HepG2 (cell line): Measurements from ENCODE around the gene EAF1. TPM values are rescaled to one million over a fixed set of nuclear protein-coding genes. Genes with fewer than 3 reads are reported as not detected.

Source experiments
- ATAC-seq: fragments of 200-7000 bp; cut with Tn5 transposase; 3 replicates; pipeline ENCODE4 v1.9.1; 2020; ENCODE audit warnings: mild to moderate bottlenecking, moderate library complexity
- BruUV-seq: library from RNA; stranded (reverse); fragments of 400-500 nt; replicated peaks from 2 replicates; lab custom pipeline; 2021; lab: Mats Ljungman, UMichigan
- CTCF ChIA-PET: fragments of 300-600 bp; formaldehyde crosslinking; extraction: SDS; loops from one replicate; lab custom pipeline; 2021; ENCODE audit warnings: low total read pairs, inconsistent platforms, low intra/inter-chr PET ratio; lab: Yijun Ruan, JAX
- POLR2A ChIA-PET: fragments of 350-600 bp; sonication (Branson Sonifier 250); formaldehyde crosslinking; loops from one replicate; lab custom pipeline; 2020; ENCODE audit warnings: antibody characterized with exemption, inconsistent platforms; lab: Yijun Ruan, JAX
- DNase-seq: peaks from one replicate; pipeline ENCODE4 v3.0.0-alpha.2; 2015; ENCODE audit warnings: low spot score
- FAIRE-seq: peaks from 3 replicates; lab custom pipeline; 2011; peaks lifted over from hg19 to GRCh38; lab: Jason Lieb, UNC
- H2AFZ ChIP-seq: one replicate; pipeline ENCODE4 v1.6.1; 2011; ENCODE audit warnings: low read length, inconsistent platforms
- H3K27ac ChIP-seq: fragments of 300-600 bp; 3 replicates; pipeline ENCODE4 v1.8.0; 2011; ENCODE audit warnings: mixed run types, mild to moderate bottlenecking, mixed read lengths, low read length, inconsistent platforms; ENCODE audit not compliant: insufficient read depth; ENCODE audit errors: extremely low read length
- H3K27me3 ChIP-seq, 2 experiments: fragments of 200-600 bp in 1 of 2; 2 replicates in 1 of 2; 3 replicates in 1 of 2; pipeline versions ENCODE4 v1.6.0 to v1.8.0; 2011; ENCODE audit warnings: low read length in 2 of 2, mild to moderate bottlenecking in 2 of 2, moderate library complexity in 2 of 2, inconsistent platforms in 1 of 2; ENCODE audit not compliant: insufficient read depth in 2 of 2, control insufficient read depth in 1 of 2
- H3K36me3 ChIP-seq, 2 experiments: fragments of 200-600 bp in 1 of 2; replicated peaks in 1 of 2; 2 replicates in 1 of 2; 3 replicates in 1 of 2; pipeline versions ENCODE4 v1.5.1 to v1.8.0; 2011; ENCODE audit warnings: low read length in 2 of 2, inconsistent platforms in 1 of 2; ENCODE audit not compliant: insufficient read depth in 2 of 2, control insufficient read depth in 1 of 2
- H3K4me1 ChIP-seq: 2 replicates; pipeline ENCODE4 v1.5.1; 2012; ENCODE audit warnings: low read length, inconsistent platforms; ENCODE audit not compliant: insufficient read depth
- H3K4me2 ChIP-seq: 2 replicates; pipeline ENCODE4 v1.6.0; 2011; ENCODE audit warnings: low read depth, low read length, inconsistent platforms
- H3K4me3 ChIP-seq, 3 experiments: fragments of 200-600 bp in 1 of 3; sonication (generic), shearing (Covaris generic) in 1 of 3; replicated peaks in 1 of 3; 2 replicates each; pipeline ENCODE4 v1.5.1; 2011 to 2016; ENCODE audit warnings: low read length in 3 of 3, inconsistent platforms in 2 of 3, low read depth in 2 of 3, mild to moderate bottlenecking in 2 of 3, control low read depth in 1 of 3, mixed read lengths in 1 of 3; ENCODE audit not compliant: insufficient read depth in 1 of 3
- H3K79me2 ChIP-seq: one replicate; pipeline ENCODE4 v1.6.1; 2011; ENCODE audit warnings: low read length, inconsistent platforms; ENCODE audit not compliant: insufficient read depth
- H3K9ac ChIP-seq: 2 replicates; pipeline ENCODE4 v1.6.0; 2011; ENCODE audit warnings: mild to moderate bottlenecking, low read depth, low read length, inconsistent platforms; ENCODE audit not compliant: insufficient read depth
- H3K9me3 ChIP-seq: 2 replicates; pipeline ENCODE4 v1.5.1; 2012; ENCODE audit warnings: mild to moderate bottlenecking, low read length
- H4K20me1 ChIP-seq: 2 replicates; pipeline ENCODE4 v1.6.0; 2011; ENCODE audit warnings: inconsistent platforms, mild to moderate bottlenecking, low read length, moderate library complexity; ENCODE audit not compliant: insufficient read depth
- CBX1 ChIP-seq: IDR thresholded peaks from one replicate; pipeline ENCODE4 v1.6.1; 2016; ENCODE audit warnings: antibody characterized with exemption, low read depth
- CHCHD3 ChIP-seq: sonication (generic); formaldehyde crosslinking; IDR thresholded peaks from 2 replicates; pipeline ENCODE4 v1.8.0; 2022; ENCODE audit warnings: mild to moderate bottlenecking, missing genetic modification reagents, moderate library complexity
- DR1 ChIP-seq: sonication (generic); formaldehyde crosslinking; IDR thresholded peaks from 2 replicates; pipeline ENCODE4 v1.8.0; 2021; ENCODE audit warnings: mild to moderate bottlenecking, missing genetic modification reagents, inconsistent platforms
- GTF2F1 ChIP-seq: fragments of 150-350 bp; IDR thresholded peaks from 2 replicates; pipeline ENCODE4 v1.6.1; 2014; ENCODE audit warnings: low read length
- KLF6 ChIP-seq: IDR thresholded peaks from 2 replicates; pipeline ENCODE4 v1.8.0; 2016; ENCODE audit warnings: missing biosample characterization, missing genetic modification reagents
- MTF2 ChIP-seq: sonication (generic); formaldehyde crosslinking; IDR thresholded peaks from 2 replicates; pipeline ENCODE4 v1.5.0; 2020; ENCODE audit warnings: missing genetic modification reagents, borderline replicate concordance
- NCOR1 ChIP-seq: fragments of 200-600 bp; sonication (generic); IDR thresholded peaks from 2 replicates; pipeline ENCODE4 v1.7.0; 2017; ENCODE audit warnings: antibody characterized with exemption, low read length, borderline replicate concordance
- RELA ChIP-seq: sonication (generic); formaldehyde crosslinking; IDR thresholded peaks from 2 replicates; pipeline ENCODE4 v1.4.0; 2020; ENCODE audit warnings: missing genetic modification reagents
- SRSF9 ChIP-seq: fragments of 200-400 bp; formaldehyde crosslinking; IDR thresholded peaks from 2 replicates; pipeline ENCODE4 v1.6.1; 2018; ENCODE audit warnings: borderline replicate concordance, mild to moderate bottlenecking, low read depth, low read length; ENCODE audit not compliant: insufficient read depth, poor library complexity, severe bottlenecking
- ZBTB33 ChIP-seq: sonication (generic); formaldehyde crosslinking; IDR thresholded peaks from 2 replicates; pipeline ENCODE4 v1.4.0; 2020; ENCODE audit warnings: missing genetic modification reagents
- ZFP36 ChIP-seq: fragments of 150-350 bp; IDR thresholded peaks from 2 replicates; pipeline ENCODE4 v1.6.1; 2018; ENCODE audit warnings: borderline replicate concordance, low read length, low read depth; ENCODE audit not compliant: partially characterized antibody
- ZFYVE20 ChIP-seq: sonication (generic); formaldehyde crosslinking; IDR thresholded peaks from 2 replicates; pipeline ENCODE4 v1.8.0; 2023; ENCODE audit warnings: low read depth, mild to moderate bottlenecking, moderate library complexity, missing genetic modification reagents, borderline replicate concordance
- ZNF383 ChIP-seq: sonication (generic); formaldehyde crosslinking; IDR thresholded peaks from 2 replicates; pipeline ENCODE4 v1.4.0; 2020; ENCODE audit warnings: missing genetic modification reagents, mild to moderate bottlenecking, borderline replicate concordance
- ZNF644 ChIP-seq: IDR thresholded peaks from 2 replicates; pipeline ENCODE4 v1.6.1; 2016; ENCODE audit warnings: low read depth
- ZNF710 ChIP-seq: sonication (generic); formaldehyde crosslinking; IDR thresholded peaks from 2 replicates; pipeline ENCODE4 v1.5.0; 2020; ENCODE audit warnings: mild to moderate bottlenecking, missing genetic modification reagents, borderline replicate concordance
- WGBS: methylation state at CpG from one replicate; pipeline ENCODE4 v1.1.6; 2017; ENCODE audit warnings: low lambda C conversion rate; 5-methylcytosine and 5-hydroxymethylcytosine counted together
- in situ Hi-C: cut with HindIII; loops from 2 replicates; pipeline ENCODE4 v1.10.0; 2017; ENCODE audit warnings: low pct_unique_long_range_greater_than_20kb; ENCODE audit not compliant: extremely low pct_ligation_motif_present
- intact Hi-C: fragments of 100-400 bp; cut with micrococcal nuclease; formaldehyde crosslinking; loops from one replicate; pipeline ENCODE4 v1.10.0; 2022; ENCODE audit not compliant: unreplicated experiment
- polyA plus RNA-seq, 8 experiments: library from polyadenylated mRNA; depleted of rRNA in 3 of 8; stranded (reverse) in 7 of 8; unstranded in 1 of 8; fragments of >200 nt; fragmentation: Illumina TruSeq in 4 of 8; extraction: Trizol in 4 of 8; gene quantifications; 2 replicates each; pipeline versions ENCODE4 v1.2.1 to v1.2.3, GENCODE V29; 2011 to 2016; ENCODE audit warnings: low read depth in 4 of 8, missing spikeins in 1 of 8, mixed read lengths in 1 of 8; ENCODE audit not compliant: insufficient read depth in 1 of 8
- total RNA-seq, 5 experiments: library from RNA; depleted of rRNA; stranded (reverse); fragments of >200 nt; fragmentation: Illumina TruSeq; extraction: Trizol; gene quantifications; 2 replicates each; pipeline ENCODE4 v1.2.3, GENCODE V29; 2016; ENCODE audit warnings: low read depth in 1 of 5

EAF1 gene
- total and polyA plus RNA-seq, 2 of the 13 experiments (the other 11 are each of a cell fraction or from before 2014, with no cell fraction given), result 8.1 to 30.0 TPM

GRCh38 chr3:15387171-15387581, 40.2 kb upstream of the EAF1 start:
- DNase-seq (no peak), ATAC-seq (no peak), FAIRE-seq (no peak)
- Histone ChIP-seq H3K27me3 (no peaks in the 10 kb centered on the region), H3K4me1 (0 out of 2 replicates have a peak, but pooled peaks cover 5% of the 10 kb centered on the region), H3K36me3 (no peaks in the 10 kb centered on the region), H2AFZ (no peak overlapping the region), H3K79me2 (no peaks in the 10 kb centered on the region), H3K9me3 (no peaks in the 10 kb centered on the region; the same call in 1 of the 2 replicates), H3K27ac (no peak overlapping the region), H3K4me2 (no peak overlapping the region)
- ChIA-PET POLR2A (no interaction called here), CTCF (no interaction called here)
- in situ Hi-C loops, result loop anchor here (10.0 kb wide), 1 partner anchor 272 kb away; no protein-coding TSS in a partner anchor
- WGBS, result 22% methylated on average over 1 of the region's 1 CpG
- TF ChIP-seq CHCHD3 (CRISPR knock-in tag), result no peak
- no peak for TF ChIP-seq RELA (CRISPR knock-in tag)
- TF ChIP-seq ZBTB33 (CRISPR knock-in tag), result no peak
- no peak for TF ChIP-seq KLF6 (CRISPR knock-in tag)
- TF ChIP-seq ZNF644 (CRISPR knock-in tag), result no peak
- no peak for TF ChIP-seq ZFYVE20 (CRISPR knock-in tag)
- no peak for TF ChIP-seq ZNF383 (CRISPR knock-in tag)
- no peak for TF ChIP-seq ZFP36
- TF ChIP-seq MTF2 (CRISPR knock-in tag), result no peak
- TF ChIP-seq GTF2F1, result no peak
- TF ChIP-seq DR1 (CRISPR knock-in tag), result no peak
- no peak for TF ChIP-seq SRSF9
- no peak for TF ChIP-seq NCOR1
- TF ChIP-seq ZNF710 (CRISPR knock-in tag), result no peak
- TF ChIP-seq CBX1, result no peak
- TF ChIP-seq, all 625 proteins: peak for 0
- no peak overlapping the region for H3K4me3 ChIP-seq
- no TSS peak for BruUV-seq
- H3K9ac ChIP-seq, result no peak overlapping the region
- intact Hi-C loops, result no loop called here
- no peaks in the 10 kb centered on the region for H4K20me1 ChIP-seq
